CD4-positive, CD25-positive, alpha-beta regulatory T cell (primary cell): Measurements from ENCODE around the gene FBXO41. TPM values are rescaled to one million over a fixed set of nuclear protein-coding genes. Genes with fewer than 3 reads are reported as not detected.

ENCODE experiments used
- ATAC-seq, 2 donors: fragments of 150-1000 bp; cut with Tn5 transposase; one replicate each; pipeline ENCODE4 v1.10.0; 2021; ENCODE audit warnings: low read depth in 2 of 2, moderate number of reproducible peaks in 2 of 2, moderate library complexity in 1 of 2
- DNase-seq, 3 donors: peaks; one replicate each; pipeline versions ENCODE4 v3.0.0 to v3.0.0-alpha.2; 2012 to 2022; ENCODE audit warnings: mixed read lengths in 1 of 3
- H3K27ac ChIP-seq: one replicate; pipeline ENCODE4 v1.7.0; 2013; ENCODE audit warnings: mild to moderate bottlenecking, low read length; ENCODE audit not compliant: insufficient read depth, poor library complexity, severe bottlenecking
- H3K27me3 ChIP-seq: one replicate; pipeline ENCODE4 v1.7.0; 2013; ENCODE audit warnings: low read length; ENCODE audit not compliant: control insufficient read depth, insufficient read depth
- H3K36me3 ChIP-seq: one replicate; pipeline ENCODE4 v1.7.0; 2013; ENCODE audit warnings: mild to moderate bottlenecking, low read length, moderate library complexity; ENCODE audit not compliant: control insufficient read depth, insufficient read depth
- H3K4me1 ChIP-seq: 2 replicates; pipeline ENCODE4 v1.7.0; 2013; ENCODE audit warnings: mild to moderate bottlenecking, low read length; ENCODE audit not compliant: insufficient read depth, control insufficient read depth, poor library complexity, severe bottlenecking
- H3K4me3 ChIP-seq: one replicate; pipeline ENCODE4 v1.7.0; 2013; ENCODE audit warnings: low read depth, mild to moderate bottlenecking, low read length, moderate library complexity
- H3K9me3 ChIP-seq, 2 experiments: 1 replicate in 1 of 2; 2 replicates in 1 of 2; pipeline ENCODE4 v1.7.0; 2013; ENCODE audit warnings: low read length in 2 of 2, mild to moderate bottlenecking in 1 of 2, moderate library complexity in 1 of 2; ENCODE audit not compliant: control insufficient read depth in 2 of 2
- H3K27ac Mint-ChIP-seq, 3 donors: one replicate each; pipeline ENCODE4 v1.8.0; 2020 to 2022; ENCODE audit warnings: mild to moderate bottlenecking in 3 of 3, mixed read lengths in 3 of 3, moderate library complexity in 2 of 3
- H3K27me3 Mint-ChIP-seq: one replicate; pipeline ENCODE4 v1.8.0; 2022; ENCODE audit warnings: mild to moderate bottlenecking, mixed read lengths
- H3K36me3 Mint-ChIP-seq: one replicate; pipeline ENCODE4 v1.8.0; 2020; ENCODE audit warnings: mixed read lengths
- H3K4me1 Mint-ChIP-seq, 4 donors: one replicate each; pipeline ENCODE4 v1.8.0; 2020 to 2022; ENCODE audit warnings: mixed read lengths in 4 of 4, mild to moderate bottlenecking in 1 of 4
- H3K4me3 Mint-ChIP-seq, 4 donors: one replicate each; pipeline ENCODE4 v1.8.0; 2020 to 2022; ENCODE audit warnings: mild to moderate bottlenecking in 4 of 4, mixed read lengths in 4 of 4, moderate library complexity in 3 of 4
- H3K9me3 Mint-ChIP-seq, 7 donors: one replicate each; pipeline ENCODE4 v1.8.0; 2020 to 2022; ENCODE audit warnings: mixed read lengths in 7 of 7, mild to moderate bottlenecking in 3 of 7, moderate library complexity in 2 of 7
- polyA plus RNA-seq, 4 donors: library from polyadenylated mRNA; unstranded; fragments of 300-500 nt; fragmentation: Illumina TruSeq; gene quantifications; one replicate each; pipeline ENCODE4 v1.2.3, GENCODE V29; 2021
- total RNA-seq: library from RNA; stranded (reverse); gene quantifications from one replicate; pipeline ENCODE4 v1.2.3, GENCODE V29; 2022

FBXO41 gene
- total and polyA plus RNA-seq, 5 donors from 2014 or later: 0.51 to 17.4 (median 1.0) TPM

GRCh38 chr2:73301636-73302035 is 17.4 kb upstream of the FBXO41 start:
- no peak overlapping the region for H3K4me3 ChIP-seq
- no peak overlapping the region for H3K27ac Mint-ChIP-seq

GRCh38 chr2:73300926-73301325 is 16.6 kb upstream of the FBXO41 start:
- Histone ChIP-seq H3K27me3 (peaks cover 38% of the 10 kb centered on the region), H3K4me3 (no peak overlapping the region), H3K9me3 (no peaks in the 10 kb centered on the region), H3K4me1 (no peaks in the 10 kb centered on the region), H3K36me3 (no peaks in the 10 kb centered on the region), H3K27ac (no peak overlapping the region)
- ATAC-seq (no peak), DNase-seq (no peak)
- peaks cover 66% of the 10 kb centered on the region for H3K27me3 Mint-ChIP-seq
- no peak overlapping the region for H3K27ac Mint-ChIP-seq
- H3K36me3 Mint-ChIP-seq: no peaks in the 10 kb centered on the region
- no peaks in the 10 kb centered on the region for H3K4me1 Mint-ChIP-seq
- H3K9me3 Mint-ChIP-seq: no peaks in the 10 kb centered on the region
- H3K4me3 Mint-ChIP-seq: no peak overlapping the region

More at GRCh38 chr2:73301636-73302035, 17.4 kb upstream of the FBXO41 start:
- Mint-ChIP-seq H3K4me1 (no peaks in the 10 kb centered on the region), H3K27me3 (peaks cover 59% of the 10 kb centered on the region), H3K36me3 (no peaks in the 10 kb centered on the region), H3K9me3 (peaks cover 0 to 1% (median 0%) of the 10 kb centered on the region in 7 donors), H3K4me3 (no peak overlapping the region)
- ATAC-seq (no peak), DNase-seq (no peak)
- Histone ChIP-seq H3K9me3 (no peaks in the 10 kb centered on the region), H3K36me3 (no peaks in the 10 kb centered on the region), H3K4me1 (no peaks in the 10 kb centered on the region), H3K27me3 (peaks cover 31% of the 10 kb centered on the region), H3K27ac (no peak overlapping the region)

GRCh38 chr2:73297586-73297985 is 13.3 kb upstream of the FBXO41 start:
- no peak overlapping the region for H3K27ac ChIP-seq
- peaks cover 0 to 6% (median 0%) of the 10 kb centered on the region in 7 donors for H3K9me3 Mint-ChIP-seq
- H3K27ac Mint-ChIP-seq: no peak overlapping the region
- ATAC-seq (no peak), DNase-seq (no peak)
- peaks cover 0 to 5% (median under 1%) of the 10 kb centered on the region in 4 donors for H3K4me1 Mint-ChIP-seq
- peaks cover 15% of the 10 kb centered on the region for H3K4me1 ChIP-seq
- H3K4me3 ChIP-seq: no peak overlapping the region
- peaks cover 74% of the 10 kb centered on the region for H3K27me3 Mint-ChIP-seq
- H3K36me3 Mint-ChIP-seq: no peaks in the 10 kb centered on the region
- H3K27me3 ChIP-seq: peaks cover 52% of the 10 kb centered on the region
- H3K9me3 ChIP-seq: peaks cover 3% of the 10 kb centered on the region in 2 experiments
- no peak overlapping the region for H3K4me3 Mint-ChIP-seq
- no peaks in the 10 kb centered on the region for H3K36me3 ChIP-seq

GRCh38 chr2:73297151-73297559 is 12.9 kb upstream of the FBXO41 start:
- no peak overlapping the region for H3K4me3 ChIP-seq
- ATAC-seq: no peak
- peaks cover 0 to 7% (median 2%) of the 10 kb centered on the region in 4 donors for H3K4me1 Mint-ChIP-seq
- H3K4me1 ChIP-seq: peaks cover 20% of the 10 kb centered on the region
- peaks cover 51% of the 10 kb centered on the region for H3K27me3 ChIP-seq
- no peak overlapping the region for H3K4me3 Mint-ChIP-seq
- peaks cover 74% of the 10 kb centered on the region for H3K27me3 Mint-ChIP-seq
- H3K27ac ChIP-seq: no peak overlapping the region
- no peak overlapping the region for H3K27ac Mint-ChIP-seq
- H3K36me3 ChIP-seq: no peaks in the 10 kb centered on the region
- H3K36me3 Mint-ChIP-seq: no peaks in the 10 kb centered on the region
- H3K9me3 ChIP-seq: peaks cover 3% of the 10 kb centered on the region in 2 experiments
- H3K9me3 Mint-ChIP-seq: peaks cover 0 to 6% (median 0%) of the 10 kb centered on the region in 7 donors
- DNase-seq: no peak

GRCh38 chr2:73295751-73296400 is 11.6 kb upstream of the FBXO41 start:
- Mint-ChIP-seq H3K27ac (no peak overlapping the region), H3K9me3 (peaks cover 0 to 8% (median 0%) of the 10 kb centered on the region in 7 donors), H3K27me3 (peaks cover 73% of the 10 kb centered on the region), H3K4me1 (peaks cover 0 to 15% (median 2%) of the 10 kb centered on the region in 4 donors), H3K4me3 (peak overlapping the region in 1 of 4 donors; percentile 30), H3K36me3 (no peaks in the 10 kb centered on the region)
- peaks cover 44% of the 10 kb centered on the region for H3K27me3 ChIP-seq
- H3K4me3 ChIP-seq: no peak overlapping the region
- H3K36me3 ChIP-seq: no peaks in the 10 kb centered on the region
- DNase-seq: no peak
- ATAC-seq: no peak
- H3K4me1 ChIP-seq: peaks cover 32% of the 10 kb centered on the region
- no peak overlapping the region for H3K27ac ChIP-seq
- H3K9me3 ChIP-seq: peaks cover 3% of the 10 kb centered on the region in 2 experiments

GRCh38 chr2:73294239-73294638 is 10.0 kb upstream of the FBXO41 start:
- DNase-seq (no peak), ATAC-seq (no peak)
- Histone ChIP-seq H3K27ac (no peak overlapping the region), H3K4me1 (peaks cover 35% of the 10 kb centered on the region), H3K4me3 (no peak overlapping the region), H3K9me3 (peaks cover 3% of the 10 kb centered on the region in 2 experiments), H3K27me3 (peaks cover 45% of the 10 kb centered on the region), H3K36me3 (no peaks in the 10 kb centered on the region)
- H3K27me3 Mint-ChIP-seq: peaks cover 73% of the 10 kb centered on the region
- H3K36me3 Mint-ChIP-seq: no peaks in the 10 kb centered on the region
- H3K4me1 Mint-ChIP-seq: peaks cover 0 to 21% (median 4%) of the 10 kb centered on the region in 4 donors
- H3K27ac Mint-ChIP-seq: no peak overlapping the region
- peak overlapping the region in 1 of 4 donors; percentile 74 for H3K4me3 Mint-ChIP-seq
- H3K9me3 Mint-ChIP-seq: peaks cover 0 to 10% (median 0%) of the 10 kb centered on the region in 7 donors

DNA sequence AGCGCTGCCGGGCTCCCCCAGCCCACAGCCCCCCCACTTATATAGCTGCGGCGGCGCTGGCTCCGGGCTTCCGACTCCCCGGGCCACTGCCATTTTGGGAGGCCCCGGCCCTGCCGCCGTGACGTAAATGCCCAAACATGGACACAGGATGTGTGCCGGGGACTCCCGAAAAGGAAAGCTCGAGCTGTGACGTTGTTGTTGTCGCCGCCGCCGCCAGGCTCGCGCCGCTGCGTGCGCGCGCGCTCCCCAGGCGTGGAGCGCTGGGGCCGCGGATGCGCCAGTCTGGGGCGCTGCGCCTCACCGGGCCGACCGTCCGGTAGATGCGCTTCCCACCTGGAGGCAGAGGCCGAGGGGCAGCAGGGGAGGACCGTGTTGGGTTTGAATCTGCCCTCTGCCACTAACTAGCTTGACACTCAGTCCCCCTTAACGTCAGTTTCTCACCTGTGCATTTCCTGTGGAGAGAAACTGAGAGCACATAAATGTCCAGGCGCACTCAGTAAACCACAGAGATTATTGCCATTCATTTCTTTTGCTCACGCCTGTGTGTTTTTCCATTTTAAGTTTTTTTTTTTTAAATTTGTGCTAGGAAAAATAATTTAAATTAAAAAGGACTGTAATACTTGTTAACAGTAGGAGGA is 9.4 kb upstream of the FBXO41 start, which contains the start of gene EGR4:
TSS of gene EGR4 (minus strand) at position 15 of the 638 bp plus-strand sequence. CDS start 231 bp downstream, outside the sequence.
- Mint-ChIP-seq H3K9me3 (peaks cover 0 to 10% (median 0%) of the 10 kb centered on the region in 7 donors), H3K27ac (peak within 1 kb of the TSS in 1 of 3 donors; percentile 35), H3K27me3 (peaks cover 77% of the 10 kb centered on the region), H3K4me3 (peak within 1 kb of the TSS; percentile 74 to 81 (median 74)), H3K36me3 (no peaks in the 10 kb centered on the region), H3K4me1 (peaks cover 0 to 21% (median 4%) of the 10 kb centered on the region in 4 donors)
- Histone ChIP-seq H3K9me3 (peaks cover 3% of the 10 kb centered on the region in 2 experiments), H3K4me1 (peaks cover 35% of the 10 kb centered on the region), H3K27me3 (peaks cover 50% of the 10 kb centered on the region), H3K36me3 (no peaks in the 10 kb centered on the region), H3K4me3 (peak within 1 kb of the TSS; percentile 61), H3K27ac (no peak within 1 kb of the TSS)
- ATAC-seq (peak; percentile 89), DNase-seq (peak; percentile 88 to 93 (median 88))
